ENCODE measurements around the gene OR13C3.
"Not testable (repeated sequence)": the region's sequence is repeated elsewhere in the genome, so short reads cannot be mapped to it uniquely, and the experiment has no call there.

OR13C3 gene

GRCh38 chr9:104556830-104557634 is 20.4 kb upstream of the OR13C3 start:
- TF ChIP-seq, protein P1, sequence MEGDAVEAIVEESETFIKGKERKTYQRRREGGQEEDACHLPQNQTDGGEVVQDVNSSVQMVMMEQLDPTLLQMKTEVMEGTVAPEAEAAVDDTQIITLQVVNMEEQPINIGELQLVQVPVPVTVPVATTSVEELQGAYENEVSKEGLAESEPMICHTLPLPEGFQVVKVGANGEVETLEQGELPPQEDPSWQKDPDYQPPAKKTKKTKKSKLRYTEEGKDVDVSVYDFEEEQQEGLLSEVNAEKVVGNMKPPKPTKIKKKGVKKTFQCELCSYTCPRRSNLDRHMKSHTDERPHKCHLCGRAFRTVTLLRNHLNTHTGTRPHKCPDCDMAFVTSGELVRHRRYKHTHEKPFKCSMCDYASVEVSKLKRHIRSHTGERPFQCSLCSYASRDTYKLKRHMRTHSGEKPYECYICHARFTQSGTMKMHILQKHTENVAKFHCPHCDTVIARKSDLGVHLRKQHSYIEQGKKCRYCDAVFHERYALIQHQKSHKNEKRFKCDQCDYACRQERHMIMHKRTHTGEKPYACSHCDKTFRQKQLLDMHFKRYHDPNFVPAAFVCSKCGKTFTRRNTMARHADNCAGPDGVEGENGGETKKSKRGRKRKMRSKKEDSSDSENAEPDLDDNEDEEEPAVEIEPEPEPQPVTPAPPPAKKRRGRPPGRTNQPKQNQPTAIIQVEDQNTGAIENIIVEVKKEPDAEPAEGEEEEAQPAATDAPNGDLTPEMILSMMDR (IDR thresholded peaks at IDR 0.05; ENCODE audit: insufficient read depth, low read depth, low read length, missing control alignments) = no peak
- no peak for DNase-seq (ENCODE audit: low read depth)

GRCh38 chr9:104555521-104555920 is 18.9 kb upstream of the OR13C3 start:
- no peak overlapping the region for H3K4me3 ChIP-seq (ENCODE audit: low read depth, low read length)
- TF ChIP-seq, protein P1 (IDR thresholded peaks at IDR 0.05; ENCODE audit: insufficient read depth, low read depth, low read length, missing control alignments) = no peak
- DNase-seq (ENCODE audit: low read depth) = no peak

More at GRCh38 chr9:104556830-104557634, 20.4 kb upstream of the OR13C3 start:
- no peak overlapping the region for H3K4me3 ChIP-seq (ENCODE audit: low read depth, low read length)

DNA sequence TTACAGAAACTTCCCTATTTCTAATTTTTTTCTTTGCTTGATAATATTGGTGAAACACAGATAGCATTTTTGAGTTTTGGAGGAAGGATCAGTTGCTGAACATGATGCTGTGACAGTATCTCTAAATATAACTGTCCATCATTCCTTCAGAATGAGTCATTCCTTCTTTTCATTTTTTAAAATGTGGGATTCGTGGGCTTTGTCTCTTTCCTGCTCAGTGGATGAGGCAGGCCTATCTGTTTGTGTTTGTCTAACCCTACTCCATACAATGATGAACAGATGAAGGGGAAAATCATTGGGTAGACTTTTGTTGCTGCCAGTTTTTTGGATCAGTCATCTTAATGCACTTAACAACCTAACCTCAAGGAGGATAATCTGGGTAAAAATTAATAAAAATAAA is 16.6 kb upstream of the OR13C3 start:
- TF ChIP-seq, protein P1 (IDR thresholded peaks at IDR 0.05; ENCODE audit: insufficient read depth, low read depth, low read length, missing control alignments) = no peak
- H3K4me3 ChIP-seq (ENCODE audit: low read depth, low read length) = no peak overlapping the region
- DNase-seq (ENCODE audit: low read depth) = no peak

GRCh38 chr9:104544644-104545043 is 8.0 kb upstream of the OR13C3 start:
- no peak for DNase-seq (ENCODE audit: low read depth)
- no peak overlapping the region for H3K4me3 ChIP-seq (ENCODE audit: low read depth, low read length)
- TF ChIP-seq, protein P1 (IDR thresholded peaks at IDR 0.05; ENCODE audit: insufficient read depth, low read depth, low read length, missing control alignments) = no peak

DNA sequence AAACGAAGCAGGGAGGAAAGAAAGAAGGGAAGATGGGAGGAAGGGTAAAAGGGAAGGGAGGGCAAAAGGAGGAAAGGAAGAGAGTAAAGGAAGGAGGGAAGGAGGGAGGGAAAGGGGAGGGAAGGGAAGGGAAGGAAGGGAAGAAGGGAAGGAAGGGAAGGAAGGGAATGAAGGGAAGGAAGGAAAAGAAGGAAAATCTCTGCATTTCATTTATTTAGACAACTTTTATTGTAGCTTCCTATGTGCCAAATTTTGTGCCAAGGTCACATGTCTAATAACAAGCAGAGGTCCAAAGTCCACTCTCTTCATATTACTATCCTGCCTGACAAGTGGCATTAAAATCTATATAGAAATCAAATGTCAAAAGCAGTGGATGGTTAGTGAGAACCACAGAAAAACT is 2.6 kb upstream of the OR13C3 start:
- no peak for DNase-seq (ENCODE audit: low read depth)
- no peak overlapping the region for H3K4me3 ChIP-seq (ENCODE audit: low read depth, low read length)
- TF ChIP-seq, protein P1 (IDR thresholded peaks at IDR 0.05; ENCODE audit: insufficient read depth, low read depth, low read length, missing control alignments) = no peak

DNA sequence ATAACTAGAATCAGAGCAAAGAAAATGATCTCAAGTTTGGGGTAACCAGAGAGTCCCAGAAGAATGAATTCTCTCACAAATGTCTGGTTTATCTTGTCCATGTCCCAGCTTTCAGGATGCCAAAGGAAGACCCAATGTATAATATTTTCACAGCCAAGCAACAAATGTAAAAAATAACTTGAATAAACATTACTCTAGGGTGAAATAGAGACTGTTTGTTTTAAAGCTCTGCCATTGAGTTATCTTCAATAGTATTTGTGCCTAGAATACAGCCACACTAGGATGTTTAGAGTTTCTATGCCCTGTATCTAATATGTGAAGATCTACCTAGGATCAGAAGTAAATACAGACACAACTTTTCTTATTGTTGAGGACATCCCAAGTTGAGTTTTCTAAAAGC is 9.5 kb downstream of the OR13C3 start, which contains the start of gene OR13C4:
Gene OR13C4 (minus strand): TSS at position 101 of the 400 bp plus-strand sequence. CDS start 0 bp downstream, at position 101.
- DNase-seq (ENCODE audit: low read depth) = no peak
- TF ChIP-seq, protein P1 (IDR thresholded peaks at IDR 0.05; ENCODE audit: insufficient read depth, low read depth, low read length, missing control alignments) = no peak
- H3K4me3 ChIP-seq (ENCODE audit: low read depth, low read length) = no peak within 1 kb of the TSS

DNA sequence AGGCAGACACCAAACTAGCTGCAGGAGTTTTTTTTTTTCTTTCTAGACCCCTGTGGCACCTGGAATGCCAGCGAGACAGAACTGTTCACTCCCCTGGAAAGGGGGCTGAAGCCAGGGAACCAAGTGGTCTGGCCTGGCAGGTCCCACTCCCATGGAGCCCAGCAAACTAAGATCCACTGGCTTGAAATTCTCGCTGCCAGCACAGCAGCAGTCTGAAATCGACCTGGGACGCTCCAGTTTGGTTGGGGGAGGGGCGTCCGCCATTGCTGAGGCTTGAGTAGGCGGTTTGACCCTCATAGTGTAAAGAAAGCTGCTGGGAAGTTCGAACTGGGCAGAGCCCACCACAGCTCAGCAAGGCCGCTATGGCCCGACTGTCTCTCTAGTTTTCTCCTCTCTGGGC is 16.4 kb downstream of the OR13C3 start:
- H3K4me3 ChIP-seq (ENCODE audit: low read depth, low read length); DNase-seq (ENCODE audit: low read depth): not testable (repeated sequence)
